DOHH2 (cell line): ENCODE data around the gene TIAM2.

Source experiments
- EZH2phosphoT487 ChIP-seq: fragments of 200-600 bp; sonication (generic); IDR thresholded peaks from 2 replicates; pipeline ENCODE4 v1.6.1; 2017; ENCODE audit warnings: borderline replicate concordance, mild to moderate bottlenecking, antibody characterized with exemption, low read length, moderate library complexity, mixed read lengths
- TF ChIP-seq, protein P1 (sequence below): fragments of 200-600 bp; sonication (generic); IDR thresholded peaks from one replicate; pipeline ENCODE4 v1.5.1; 2014; ENCODE audit warnings: antibody characterized with exemption, mild to moderate bottlenecking, low read depth, low read length; ENCODE audit not compliant: poor library complexity, severe bottlenecking

DNA sequence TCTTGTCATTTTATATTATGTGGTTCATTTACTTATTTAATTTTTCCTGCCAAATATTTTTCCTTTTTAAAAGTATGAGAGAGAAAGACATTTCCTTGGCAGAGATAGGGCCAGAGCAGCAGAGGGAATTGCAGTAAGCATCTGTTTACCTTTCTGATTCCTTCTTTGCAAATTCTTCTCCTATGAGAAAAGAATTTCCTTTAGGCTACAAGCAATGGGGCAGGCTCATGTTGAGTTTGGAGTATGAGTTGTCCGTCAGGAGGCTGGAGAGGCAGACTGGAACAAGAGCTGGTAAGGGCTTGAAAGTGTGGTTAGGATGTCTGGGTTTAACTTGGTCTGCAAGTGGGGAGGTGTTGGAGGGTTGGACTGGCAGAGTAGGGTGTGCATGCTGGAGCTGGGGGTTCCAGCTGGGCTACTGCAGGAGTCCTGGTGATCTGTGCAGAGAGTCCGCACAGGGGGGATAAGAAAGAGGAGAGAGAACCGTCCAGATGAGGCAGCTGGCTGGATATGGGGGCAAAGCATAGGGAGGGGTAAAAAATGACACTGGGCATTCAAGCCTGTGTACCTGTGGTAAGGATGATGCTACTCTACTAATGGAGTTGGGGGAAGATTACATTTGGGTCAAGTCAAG is 19.7 kb downstream of the TIAM2 start:
- TF ChIP-seq, protein P1, sequence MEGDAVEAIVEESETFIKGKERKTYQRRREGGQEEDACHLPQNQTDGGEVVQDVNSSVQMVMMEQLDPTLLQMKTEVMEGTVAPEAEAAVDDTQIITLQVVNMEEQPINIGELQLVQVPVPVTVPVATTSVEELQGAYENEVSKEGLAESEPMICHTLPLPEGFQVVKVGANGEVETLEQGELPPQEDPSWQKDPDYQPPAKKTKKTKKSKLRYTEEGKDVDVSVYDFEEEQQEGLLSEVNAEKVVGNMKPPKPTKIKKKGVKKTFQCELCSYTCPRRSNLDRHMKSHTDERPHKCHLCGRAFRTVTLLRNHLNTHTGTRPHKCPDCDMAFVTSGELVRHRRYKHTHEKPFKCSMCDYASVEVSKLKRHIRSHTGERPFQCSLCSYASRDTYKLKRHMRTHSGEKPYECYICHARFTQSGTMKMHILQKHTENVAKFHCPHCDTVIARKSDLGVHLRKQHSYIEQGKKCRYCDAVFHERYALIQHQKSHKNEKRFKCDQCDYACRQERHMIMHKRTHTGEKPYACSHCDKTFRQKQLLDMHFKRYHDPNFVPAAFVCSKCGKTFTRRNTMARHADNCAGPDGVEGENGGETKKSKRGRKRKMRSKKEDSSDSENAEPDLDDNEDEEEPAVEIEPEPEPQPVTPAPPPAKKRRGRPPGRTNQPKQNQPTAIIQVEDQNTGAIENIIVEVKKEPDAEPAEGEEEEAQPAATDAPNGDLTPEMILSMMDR = no peak
- TF ChIP-seq EZH2phosphoT487 = no peak
